Cardiac muscle cell (in vitro differentiated cells and primary cell): ENCODE measurements around the gene MAP3K7. TPM values are rescaled to one million over a fixed set of nuclear protein-coding genes. Genes with fewer than 3 reads are reported as not detected.
A peak's percentile ranks its signal among the peaks of the same experiment; 100 is the strongest.

Source experiments
- DNase-seq, 2 donors: peaks; one replicate each; pipeline versions ENCODE4 v3.0.0 to v3.0.0-alpha.2; 2010 to 2017; ENCODE audit warnings: low read depth in 1 of 2, low spot score in 1 of 2
- H3K27ac ChIP-seq: fragments of 200-600 bp; sonication (generic); 2 replicates; pipeline ENCODE4 v1.5.1; 2016
- H3K27me3 ChIP-seq: fragments of 200-600 bp; sonication (generic); 2 replicates; pipeline ENCODE4 v1.6.0; 2016; ENCODE audit warnings: control low read depth
- H3K36me3 ChIP-seq: fragments of 200-600 bp; sonication (generic); 2 replicates; pipeline ENCODE4 v1.5.1; 2016; ENCODE audit warnings: control low read depth
- H3K4me1 ChIP-seq: fragments of 200-600 bp; sonication (generic); 2 replicates; pipeline ENCODE4 v1.8.1; 2017; ENCODE audit warnings: low read depth, mild to moderate bottlenecking, mixed run types
- H3K4me3 ChIP-seq: fragments of 200-600 bp; sonication (generic); 2 replicates; pipeline ENCODE4 v1.5.1; 2016; ENCODE audit warnings: mild to moderate bottlenecking
- H3K9me3 ChIP-seq: fragments of 200-600 bp; sonication (generic); 2 replicates; pipeline ENCODE4 v1.5.1; 2017; ENCODE audit warnings: low read depth, mild to moderate bottlenecking, control low read depth
- CTCF ChIP-seq: IDR thresholded peaks from 2 replicates; pipeline ENCODE4 v1.5.1; 2012; ENCODE audit warnings: low read depth, mild to moderate bottlenecking, low read length
- polyA plus RNA-seq: library from polyadenylated mRNA; unstranded; fragments of >200 nt; fragmentation: Nextera tagmentation; extraction: Ambion mirVana; gene quantifications from 2 replicates; pipeline ENCODE4 v1.2.1, GENCODE V29; 2016
- total RNA-seq: library from RNA; depleted of rRNA; stranded (reverse); fragments of >200 nt; gene quantifications from 2 replicates; pipeline ENCODE4 v1.2.3, GENCODE V29; 2016

Gene MAP3K7
- total and polyA plus RNA-seq, 2 experiments from 2014 or later = 31.9 to 37.6 TPM

GRCh38 chr6:90599151-90599550 is 12.3 kb upstream of the MAP3K7 start:
- Histone ChIP-seq H3K9me3 (no peaks in the 10 kb centered on the region), H3K4me1 (no peaks in the 10 kb centered on the region), H3K4me3 (no peak overlapping the region), H3K27ac (no peak overlapping the region), H3K27me3 (no peaks in the 10 kb centered on the region), H3K36me3 (no peaks in the 10 kb centered on the region)
- no peak for DNase-seq
- TF ChIP-seq CTCF = no peak

- H3K9me3 ChIP-seq = no peaks in the 10 kb centered on the region
- no peak overlapping the region for H3K27ac ChIP-seq
- no peaks in the 10 kb centered on the region for H3K36me3 ChIP-seq
- no peak for TF ChIP-seq CTCF
- no peak overlapping the region for H3K4me3 ChIP-seq
- no peaks in the 10 kb centered on the region for H3K27me3 ChIP-seq
- H3K4me1 ChIP-seq = no peaks in the 10 kb centered on the region
- no peak for DNase-seq
These were observed 11.5 kb upstream of the MAP3K7 start for GRCh38 chr6:90598192-90598951.

GRCh38 chr6:90596967-90597539 is 10.2 kb upstream of the MAP3K7 start:
- H3K27me3 ChIP-seq = peaks cover 8% of the 10 kb centered on the region
- no peak overlapping the region for H3K4me3 ChIP-seq
- no peak for TF ChIP-seq CTCF
- H3K9me3 ChIP-seq = no peaks in the 10 kb centered on the region
- no peaks in the 10 kb centered on the region for H3K36me3 ChIP-seq
- H3K4me1 ChIP-seq = no peaks in the 10 kb centered on the region
- DNase-seq = no peak
- no peak overlapping the region for H3K27ac ChIP-seq

- Histone ChIP-seq H3K9me3 (no peaks in the 10 kb centered on the region), H3K36me3 (no peaks in the 10 kb centered on the region), H3K4me3 (no peak overlapping the region), H3K27me3 (peaks cover 12% of the 10 kb centered on the region), H3K27ac (no peak overlapping the region), H3K4me1 (no peaks in the 10 kb centered on the region)
- TF ChIP-seq CTCF = no peak
- DNase-seq = no peak
These were observed 9.0 kb upstream of the MAP3K7 start for GRCh38 chr6:90595854-90596253.

- peak in 1 of 2 donors; percentile 14 for DNase-seq
- Histone ChIP-seq H3K36me3 (no peaks in the 10 kb centered on the region), H3K4me1 (peaks cover 24% of the 10 kb centered on the region), H3K27ac (peak overlapping the region; percentile 98), H3K9me3 (no peaks in the 10 kb centered on the region), H3K4me3 (peak overlapping the region; percentile 99), H3K27me3 (peaks cover 4% of the 10 kb centered on the region)
- TF ChIP-seq CTCF = no peak
These were observed 381 bp downstream of the MAP3K7 start for GRCh38 chr6:90586546-90586835.
